TTC549 (cell line): ENCODE measurements around the gene E2F6.

Source experiments
- FAIRE-seq: peaks from 2 replicates; lab custom pipeline; 2012; peaks lifted over from hg19 to GRCh38; lab: Jason Lieb, UNC

E2F6 gene, protein sequence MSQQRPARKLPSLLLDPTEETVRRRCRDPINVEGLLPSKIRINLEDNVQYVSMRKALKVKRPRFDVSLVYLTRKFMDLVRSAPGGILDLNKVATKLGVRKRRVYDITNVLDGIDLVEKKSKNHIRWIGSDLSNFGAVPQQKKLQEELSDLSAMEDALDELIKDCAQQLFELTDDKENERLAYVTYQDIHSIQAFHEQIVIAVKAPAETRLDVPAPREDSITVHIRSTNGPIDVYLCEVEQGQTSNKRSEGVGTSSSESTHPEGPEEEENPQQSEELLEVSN

GRCh38 chr2:11465485-11466306 lies at the start of gene E2F6:
Gene E2F6 (minus strand): TSS chr2:11466161. CDS start chr2:11465879, 282 bp downstream.
- FAIRE-seq: peak; percentile 36

- no peak for FAIRE-seq
Measured at GRCh38 chr2:11515490-11515981, 49.6 kb upstream of the E2F6 start.

DNA sequence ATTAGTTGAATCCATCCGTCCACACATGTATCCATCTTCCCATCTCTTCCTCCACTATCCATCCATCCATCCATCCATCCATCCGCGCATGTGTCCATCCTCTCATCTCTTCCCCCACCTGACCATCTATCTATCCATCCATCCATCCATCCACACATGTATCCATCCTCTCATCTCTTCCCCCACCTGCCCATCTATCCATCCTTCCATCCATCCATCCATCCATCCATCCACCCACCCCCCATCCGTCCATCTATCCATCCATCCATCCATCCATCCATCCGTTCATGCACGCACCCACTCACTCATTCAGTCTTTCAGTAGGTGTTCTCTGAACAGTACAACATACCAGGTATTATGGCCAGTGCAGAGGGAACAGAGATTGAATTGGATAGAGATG lies 48.9 kb upstream of the E2F6 start:
- FAIRE-seq: no peak

DNA sequence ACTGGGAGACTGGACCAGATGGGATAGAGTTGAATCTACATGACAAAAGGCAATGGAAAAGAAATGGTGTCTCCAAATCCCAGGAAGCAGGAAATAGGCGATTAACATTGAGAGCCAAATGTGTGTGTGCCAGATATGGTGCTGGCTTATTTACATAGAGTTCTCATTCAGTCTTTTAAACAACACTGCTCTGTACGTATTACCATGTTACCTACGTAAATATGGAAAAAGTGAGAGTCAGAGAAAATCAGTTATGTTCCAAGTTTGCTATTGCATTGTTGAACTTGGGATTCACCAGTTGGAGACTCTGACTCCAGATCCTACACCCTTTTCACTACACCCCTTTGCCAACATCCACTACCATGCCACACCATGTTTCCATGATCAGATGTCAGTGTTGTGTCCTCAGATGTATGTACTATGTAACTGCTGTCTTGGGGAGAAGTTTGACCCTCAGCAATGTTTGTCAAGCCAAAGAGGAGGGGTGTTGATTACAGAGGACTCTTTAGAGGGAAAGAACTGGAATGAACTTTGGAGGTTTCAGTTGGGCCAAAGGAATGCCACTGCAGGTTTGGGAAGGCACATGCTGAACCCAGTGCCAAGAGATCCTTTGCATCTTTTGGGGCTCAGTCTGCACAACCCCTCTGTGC lies 48.2 kb upstream of the E2F6 start:
- FAIRE-seq: no peak

GRCh38 chr2:11513319-11513718 lies 47.4 kb upstream of the E2F6 start:
- FAIRE-seq: no peak

DNA sequence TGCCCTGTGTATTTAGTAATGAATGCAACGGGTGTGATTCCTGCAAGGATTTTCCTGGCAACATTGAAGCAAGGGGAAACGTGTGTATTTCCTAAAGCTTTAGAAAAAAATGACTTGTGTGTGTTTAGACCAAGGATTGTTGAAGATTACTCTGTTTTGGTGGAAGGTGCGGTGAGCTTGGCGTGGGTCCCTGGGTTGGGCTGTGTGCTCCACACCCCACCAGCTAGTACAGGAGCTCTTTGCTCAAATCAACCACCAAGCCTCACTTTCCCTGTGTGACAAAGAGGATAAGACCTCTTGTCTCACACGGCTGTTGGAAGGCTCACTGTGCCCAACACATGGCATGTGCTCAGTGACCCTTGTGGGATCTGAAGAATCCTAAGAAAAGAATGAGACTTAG lies 46.5 kb upstream of the E2F6 start:
- FAIRE-seq: no peak

- FAIRE-seq: no peak
Measured at GRCh38 chr2:11509657-11510360, 43.8 kb upstream of the E2F6 start.

GRCh38 chr2:11508279-11508678 lies 42.3 kb upstream of the E2F6 start:
- no peak for FAIRE-seq

DNA sequence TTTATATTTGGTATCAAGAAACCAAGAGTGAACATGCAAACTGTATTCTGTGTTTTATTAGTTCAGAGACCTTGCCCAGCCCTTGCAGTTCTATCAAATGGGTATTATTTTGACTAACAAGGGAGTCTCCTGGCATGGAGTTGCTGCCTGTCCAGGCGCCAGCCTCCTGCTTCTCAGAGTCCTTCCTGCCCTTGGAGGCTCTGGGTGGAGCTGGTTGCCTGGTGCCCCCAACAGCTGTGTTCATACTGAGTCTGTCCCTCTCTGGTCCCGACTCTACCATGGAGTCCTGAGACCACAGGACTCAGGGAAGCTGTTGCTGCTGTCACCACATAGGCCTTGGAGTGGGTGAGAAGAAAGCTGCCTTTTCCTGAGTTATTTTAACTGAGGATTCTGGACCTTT lies 41.6 kb upstream of the E2F6 start:
- FAIRE-seq: no peak

- FAIRE-seq: no peak
Measured at GRCh38 chr2:11506611-11506969, 40.6 kb upstream of the E2F6 start.

GRCh38 chr2:11505652-11506610 lies 40.0 kb upstream of the E2F6 start:
- FAIRE-seq: no peak

DNA sequence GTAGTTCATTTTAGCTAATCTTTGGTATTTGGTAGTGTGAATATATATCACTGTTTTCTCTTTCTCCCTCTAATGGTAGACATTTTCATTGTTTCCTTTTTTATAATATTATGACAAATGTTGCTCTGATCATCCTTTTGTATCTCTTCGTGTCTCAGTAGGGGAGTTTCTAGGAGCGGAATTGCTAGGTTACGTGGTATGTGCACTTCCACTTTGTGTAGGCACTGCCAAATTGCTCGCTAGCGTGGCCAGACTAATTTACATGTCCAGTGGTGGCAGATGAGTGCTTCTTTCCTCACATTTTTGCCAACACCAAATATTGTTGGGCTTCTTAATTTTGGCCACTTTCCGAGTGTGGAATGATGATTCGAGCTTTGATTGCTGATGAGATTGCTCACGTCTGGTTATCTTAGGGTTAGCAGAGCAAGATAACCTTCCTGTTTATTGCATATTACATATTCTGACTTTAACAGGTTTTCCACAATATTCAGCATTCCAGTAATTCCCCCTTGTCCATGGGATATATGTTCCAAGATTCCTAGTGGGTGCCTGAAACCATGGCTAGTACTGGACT lies 37.5 kb upstream of the E2F6 start:
- FAIRE-seq: no peak

DNA sequence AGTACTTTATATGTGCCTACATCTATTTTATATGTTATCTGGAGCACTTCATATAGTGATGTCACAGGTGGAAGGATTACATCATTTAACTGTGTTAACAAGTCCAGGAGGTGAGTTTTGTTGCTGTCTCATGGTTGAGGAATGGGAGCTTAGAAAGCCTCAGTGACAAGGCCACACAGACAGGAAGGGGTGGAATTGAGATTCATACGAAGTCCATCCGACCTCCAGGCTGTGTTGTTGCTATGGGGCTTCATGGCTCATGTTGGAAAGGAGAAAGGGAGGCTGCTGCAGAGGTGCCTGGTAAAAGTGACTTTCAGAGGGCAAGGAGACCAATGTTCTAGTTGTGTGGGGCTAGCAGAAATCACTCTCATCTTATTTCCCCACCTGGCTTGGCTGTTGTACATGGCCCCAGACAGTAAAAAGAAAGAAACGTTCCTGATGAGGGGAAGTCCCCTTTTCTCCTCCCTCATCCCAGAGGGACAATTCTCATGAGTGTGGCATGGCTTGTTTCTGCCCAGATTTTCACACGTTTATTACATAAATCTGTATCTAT lies 36.9 kb upstream of the E2F6 start:
- no peak for FAIRE-seq

- no peak for FAIRE-seq
Measured at GRCh38 chr2:11500702-11501303, 34.8 kb upstream of the E2F6 start.

- FAIRE-seq: no peak
Measured at GRCh38 chr2:11499081-11499743, 33.3 kb upstream of the E2F6 start.

DNA sequence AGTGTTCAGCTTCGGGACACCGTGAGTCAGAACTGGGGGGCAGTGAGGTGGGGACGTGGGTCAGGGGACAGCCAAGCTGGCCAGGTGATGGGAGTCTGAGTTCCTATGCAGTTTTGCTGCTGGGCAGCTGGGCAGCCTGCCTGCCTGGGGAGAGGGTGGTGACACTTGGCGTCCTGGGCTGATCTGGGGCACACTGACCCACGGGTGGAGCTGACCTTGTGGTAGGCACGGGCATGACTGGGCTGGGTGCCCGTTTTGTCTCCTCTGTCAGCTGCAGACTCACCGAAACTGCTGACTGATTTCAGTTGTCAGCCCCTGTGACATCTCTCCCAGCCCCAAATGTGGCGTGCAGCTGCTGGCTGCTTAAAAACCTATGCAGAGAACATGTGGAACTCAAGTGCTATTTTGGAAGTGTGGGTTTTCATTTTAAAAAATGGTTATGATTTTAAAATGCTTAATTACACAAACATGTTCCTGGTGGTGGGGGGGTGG lies 32.6 kb upstream of the E2F6 start:
- FAIRE-seq: no peak

DNA sequence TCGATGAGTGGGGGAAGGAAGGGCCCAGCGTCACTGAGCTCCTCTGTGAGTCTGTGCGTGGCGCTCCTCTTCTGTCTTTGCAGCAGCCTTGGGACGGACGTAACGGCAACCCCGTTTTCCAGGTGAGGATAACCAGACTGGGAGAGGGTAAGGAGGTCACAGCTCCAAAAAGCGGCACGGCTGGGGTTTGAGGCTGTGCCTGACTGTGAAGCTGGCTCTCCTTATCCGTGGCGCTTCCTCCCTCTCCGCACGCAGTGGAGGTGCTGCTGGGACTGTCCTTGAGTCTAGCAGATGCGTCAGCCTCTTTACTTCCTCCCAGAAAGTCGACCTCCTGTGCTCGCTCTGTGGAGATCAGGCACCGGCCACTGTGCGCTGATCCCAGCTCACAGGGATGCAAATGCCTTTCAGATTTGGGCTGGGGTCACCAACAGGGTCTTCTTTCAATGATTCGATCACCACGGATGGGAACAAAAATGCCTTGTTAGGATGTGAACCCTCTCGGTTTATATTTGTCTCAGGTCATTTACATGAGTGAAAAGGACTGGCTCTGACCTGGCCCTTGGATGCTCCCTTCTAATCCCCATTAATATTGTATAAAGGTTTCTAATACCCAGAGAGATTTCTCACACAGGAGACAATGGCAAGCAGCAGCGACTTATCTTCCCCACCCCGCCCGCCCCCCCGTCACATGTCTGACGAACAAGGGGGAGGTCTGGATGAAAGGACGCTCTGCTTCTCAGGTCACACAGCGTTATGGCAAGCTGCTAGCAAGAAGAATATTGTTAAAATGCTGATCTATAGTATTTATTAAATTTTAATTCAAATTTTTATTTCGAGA lies 30.1 kb upstream of the E2F6 start:
- no peak for FAIRE-seq

DNA sequence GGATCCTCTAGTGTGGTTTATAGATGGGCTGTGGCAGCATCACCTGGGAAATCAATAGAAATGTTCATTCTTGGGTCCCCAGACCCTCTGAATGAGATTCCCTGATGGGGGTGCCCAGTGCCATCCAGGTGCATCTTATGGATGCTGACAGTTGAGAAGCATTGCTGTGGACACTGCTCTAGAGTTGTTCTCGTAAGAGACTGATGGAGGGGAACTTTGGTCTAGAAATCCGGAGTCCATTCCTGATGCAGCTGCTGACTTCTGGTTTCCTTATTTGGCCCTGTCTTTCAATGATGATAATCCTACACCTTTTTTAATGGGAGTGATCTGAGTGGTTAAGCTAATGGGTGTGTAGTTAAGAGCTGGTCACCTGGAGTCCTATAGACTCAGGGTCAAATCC lies 28.3 kb upstream of the E2F6 start:
- no peak for FAIRE-seq

DNA sequence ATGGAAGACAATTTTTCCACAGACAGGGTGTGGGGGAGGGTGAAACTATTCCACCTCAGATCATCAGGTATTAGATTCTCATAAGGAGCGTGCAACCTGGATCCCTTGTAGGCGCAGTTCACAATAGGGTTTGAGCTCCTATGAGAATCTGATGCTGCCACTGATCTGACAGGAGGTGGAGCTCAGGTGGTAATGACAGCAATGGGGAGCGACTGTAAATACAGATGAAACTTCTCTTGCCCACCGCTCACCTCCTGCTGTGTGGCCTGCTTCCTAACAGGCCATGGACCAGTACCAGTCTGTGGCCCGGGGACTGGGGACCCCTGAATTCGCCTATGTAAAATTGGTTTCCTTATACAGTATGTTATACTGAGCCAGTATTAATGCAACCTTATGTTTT lies 27.3 kb upstream of the E2F6 start:
- FAIRE-seq: no peak
